GM12878 (cell line): Measurements from ENCODE around the gene CMTM2. TPM values are rescaled to one million over a fixed set of nuclear protein-coding genes. Genes with fewer than 3 reads are reported as not detected.

ENCODE experiments used
- ATAC-seq: fragments of 200-7000 bp; cut with Tn5 transposase; 3 replicates; pipeline ENCODE4 v1.9.1; 2020; ENCODE audit warnings: mild to moderate bottlenecking, moderate library complexity
- BruUV-seq: library from RNA; stranded (reverse); fragments of 400-500 nt; replicated peaks from 2 replicates; lab custom pipeline; 2021; lab: Mats Ljungman, UMichigan
- CTCF ChIA-PET: fragments of 300-600 bp; sonication (Branson Sonifier 250); formaldehyde crosslinking; extraction: SDS; loops from one replicate; lab custom pipeline; 2021; ENCODE audit warnings: inconsistent platforms; lab: Yijun Ruan, JAX
- POLR2A ChIA-PET: fragments of 350-600 bp; formaldehyde crosslinking; extraction: SDS; loops from one replicate; lab custom pipeline; 2021; ENCODE audit warnings: inconsistent platforms; lab: Charles Lee
- RAD21 ChIA-PET: fragments of 300-600 bp; sonication (Branson Sonifier 250); formaldehyde crosslinking; loops from one replicate; lab custom pipeline; 2023; ENCODE audit warnings: antibody characterized with exemption; ENCODE audit not compliant: unreplicated experiment; lab: Charles Lee
- SMC1A ChIA-PET: fragments of 300-600 bp; sonication (Branson Sonifier 250); formaldehyde crosslinking; loops from one replicate; lab custom pipeline; 2023; ENCODE audit not compliant: unreplicated experiment, uncharacterized antibody; lab: Charles Lee
- DNase-seq: peaks from one replicate; pipeline ENCODE4 v3.0.0-alpha.2; 2011; ENCODE audit warnings: low read depth, low spot score
- FAIRE-seq: peaks from 3 replicates; lab custom pipeline; 2011; peaks lifted over from hg19 to GRCh38; lab: Jason Lieb, UNC
- H2AFZ ChIP-seq: 2 replicates; pipeline ENCODE4 v1.6.0; 2011; ENCODE audit warnings: low read depth, low read length, control low read depth; ENCODE audit not compliant: control insufficient read depth
- H3K27ac ChIP-seq: 2 replicates; pipeline ENCODE4 v1.5.1; 2011; ENCODE audit warnings: control low read depth; ENCODE audit not compliant: control insufficient read depth, insufficient read depth
- H3K27me3 ChIP-seq, 2 experiments: replicated peaks in 1 of 2; 2 replicates each; pipeline versions ENCODE4 v1.6.0 to v1.6.1; 2011; ENCODE audit warnings: low read length in 1 of 2; ENCODE audit not compliant: control insufficient read depth in 2 of 2, insufficient read depth in 2 of 2
- H3K36me3 ChIP-seq, 2 experiments: 2 replicates each; pipeline ENCODE4 v1.5.1; 2011; ENCODE audit warnings: low read length in 1 of 2; ENCODE audit not compliant: control insufficient read depth in 2 of 2, insufficient read depth in 2 of 2
- H3K4me1 ChIP-seq: 2 replicates; pipeline ENCODE4 v1.6.1; 2011; ENCODE audit warnings: mild to moderate bottlenecking, low read length, moderate library complexity, mixed read lengths; ENCODE audit not compliant: control insufficient read depth, insufficient read depth
- H3K4me2 ChIP-seq: 2 replicates; pipeline ENCODE4 v1.6.0; 2011; ENCODE audit warnings: control low read depth; ENCODE audit not compliant: control insufficient read depth, insufficient read depth
- H3K4me3 ChIP-seq: fragments of 200-600 bp; sonication (generic); 2 replicates; pipeline ENCODE4 v1.5.1; 2016
- H3K79me2 ChIP-seq: 2 replicates; pipeline ENCODE4 v1.6.0; 2011; ENCODE audit warnings: low read length; ENCODE audit not compliant: control insufficient read depth, insufficient read depth
- H3K9ac ChIP-seq: 2 replicates; pipeline ENCODE4 v1.8.0; 2011; ENCODE audit warnings: low read length, control low read depth, mixed read lengths; ENCODE audit not compliant: control insufficient read depth, insufficient read depth
- H3K9me3 ChIP-seq: replicated peaks from 3 replicates; pipeline ENCODE4 v1.5.1; 2011; ENCODE audit warnings: mild to moderate bottlenecking, low read length; ENCODE audit not compliant: control insufficient read depth, insufficient read depth
- H4K20me1 ChIP-seq: 2 replicates; pipeline ENCODE4 v1.6.0; 2011; ENCODE audit not compliant: control insufficient read depth, insufficient read depth
- ATF7 ChIP-seq: fragments of 450-650 bp; IDR thresholded peaks from 2 replicates; pipeline ENCODE4 v1.6.1; 2016; ENCODE audit warnings: low read depth, mild to moderate bottlenecking
- BCL3 ChIP-seq: IDR thresholded peaks from 2 replicates; pipeline ENCODE4 v1.6.1; 2011; ENCODE audit warnings: borderline replicate concordance, low read depth, mild to moderate bottlenecking, moderate library complexity, low read length; ENCODE audit not compliant: insufficient read depth, poor library complexity, severe bottlenecking
- BRCA1 ChIP-seq: IDR thresholded peaks from 2 replicates; pipeline ENCODE4 v1.6.1; 2011; ENCODE audit warnings: low read depth, low read length, improper control_type of control experiment
- E2F8 ChIP-seq: fragments of 450-650 bp; IDR thresholded peaks from 2 replicates; pipeline ENCODE4 v1.6.1; 2018; ENCODE audit warnings: mild to moderate bottlenecking, low read depth, moderate library complexity; ENCODE audit not compliant: partially characterized antibody
- EED ChIP-seq: sonication (generic); IDR thresholded peaks from 2 replicates; pipeline ENCODE4 v1.6.1; 2016; ENCODE audit warnings: antibody characterized with exemption, low read depth
- PKNOX1 ChIP-seq: fragments of 450-650 bp; IDR thresholded peaks from 2 replicates; pipeline ENCODE4 v1.6.1; 2016; ENCODE audit warnings: mild to moderate bottlenecking
- RAD21 ChIP-seq: IDR thresholded peaks from 2 replicates; pipeline ENCODE4 v1.6.1; 2011; ENCODE audit warnings: mild to moderate bottlenecking, low read depth, low read length, moderate library complexity; ENCODE audit not compliant: insufficient read depth
- RBBP5 ChIP-seq: fragments of 200-600 bp; sonication (generic); conservative IDR thresholded peaks from 2 replicates; pipeline ENCODE4 v1.6.1; 2016
- SREBF2 ChIP-seq: IDR thresholded peaks from 2 replicates; pipeline ENCODE4 v1.6.1; 2012; ENCODE audit warnings: mild to moderate bottlenecking, low read length
- TBL1XR1 ChIP-seq: IDR thresholded peaks from 2 replicates; pipeline ENCODE4 v1.6.1; 2012; ENCODE audit warnings: low read depth, low read length, improper control_type of control experiment
- TCF3 ChIP-seq: IDR thresholded peaks from 2 replicates; pipeline ENCODE4 v1.6.1; 2012; ENCODE audit warnings: low read depth, mild to moderate bottlenecking, low read length, borderline replicate concordance; ENCODE audit not compliant: insufficient read depth
- TCF7 ChIP-seq: IDR thresholded peaks from 2 replicates; pipeline ENCODE4 v1.6.1; 2014; ENCODE audit warnings: antibody characterized with exemption, borderline replicate concordance
- ZNF384 ChIP-seq: IDR thresholded peaks from 2 replicates; pipeline ENCODE4 v1.6.1; 2012; ENCODE audit warnings: low read depth, mild to moderate bottlenecking, low read length, improper control_type of control experiment, borderline replicate concordance
- ZNF687 ChIP-seq: fragments of 450-650 bp; IDR thresholded peaks from 2 replicates; pipeline ENCODE4 v1.6.1; 2017; ENCODE audit warnings: mild to moderate bottlenecking, moderate library complexity
- WGBS: methylation state at CpG from one replicate; pipeline ENCODE4 v1.1.6; 2016; ENCODE audit warnings: low lambda C conversion rate; ENCODE audit not compliant: insufficient replicate concordance, insufficient coverage; ENCODE audit errors: missing lambda C conversion rate; 5-methylcytosine and 5-hydroxymethylcytosine counted together
- in situ Hi-C: fragments of 300-500 bp; cut with MboI; formaldehyde crosslinking; loops from 9 replicates; pipeline ENCODE4 v1.14.3; 2018; ENCODE audit warnings: mixed read lengths
- intact Hi-C: fragments of 100-400 bp; cut with micrococcal nuclease; formaldehyde crosslinking; loops from one replicate; pipeline ENCODE4 v1.14.2; 2022; ENCODE audit not compliant: unreplicated experiment
- polyA plus RNA-seq, 11 experiments: library from polyadenylated mRNA; depleted of rRNA in 4 of 11; unstranded in 6 of 11; stranded (reverse) in 5 of 11; fragments of >200 nt; fragmentation: Nextera tagmentation in 4 of 11; fragmentation: Illumina TruSeq in 1 of 11; extraction: Ambion mirVana in 4 of 11; extraction: Trizol in 1 of 11; gene quantifications; 1 replicate in 1 of 11; 2 replicates in 10 of 11; pipeline versions ENCODE4 v1.2.1 to v1.2.3, GENCODE V29; 2011 to 2016; ENCODE audit warnings: inconsistent platforms in 2 of 11, missing spikeins in 2 of 11, low read depth in 1 of 11
- total RNA-seq, 4 experiments: library from RNA; depleted of rRNA in 3 of 4; stranded (reverse); fragments of >200 nt in 3 of 4; fragmentation: Illumina TruSeq in 1 of 4; extraction: Trizol in 1 of 4; gene quantifications; 2 replicates each; pipeline versions ENCODE4 v1.2.1 to v1.2.3, GENCODE V29; 2013 to 2021

CMTM2 gene
- total and polyA plus RNA-seq, 10 of the 15 experiments (the other 5 are each of a cell fraction or from before 2014, with no cell fraction given): 0.26 to 0.34 TPM; not detected in 8

GRCh38 chr16:66548868-66549267 lies 30.4 kb upstream of the CMTM2 start:
- H4K20me1 ChIP-seq: no peaks in the 10 kb centered on the region
- intact Hi-C loops: loop anchor here (2.0 kb wide), 1 partner anchor 70 kb away; no protein-coding TSS in a partner anchor
- POLR2A ChIA-PET: interaction anchor here (0.5 to 4.0 kb wide), 8 partner anchors 9 to 1568 kb away, joined by 3 to 18 read pairs (median 6); no protein-coding TSS in a partner anchor
- H3K4me2 ChIP-seq: peak overlapping the region; percentile 78
- H3K4me1 ChIP-seq: peaks cover 23% of the 10 kb centered on the region
- ATAC-seq: no peak
- no peak overlapping the region for H3K27ac ChIP-seq
- CTCF ChIA-PET: interaction anchor here (0.6 to 1.8 kb wide), 7 partner anchors 8 to 66 kb away, joined by 3 to 5 read pairs (median 4); no protein-coding TSS in a partner anchor
- H3K9me3 ChIP-seq: no peaks in the 10 kb centered on the region; the same call in 1 of the 3 replicates
- in situ Hi-C loops: loop anchor here (25.0 kb wide), 1 partner anchor 488 kb away; the partner anchor contains the start of gene CBFB
- no peak for DNase-seq
- 89% methylated on average over 9 of the region's 9 CpGs for WGBS
- SMC1A ChIA-PET: interaction anchor here (1.1 to 9.9 kb wide), 7 partner anchors 8 to 40 kb away, joined by 4 to 86 read pairs (median 7); no protein-coding TSS in a partner anchor
- FAIRE-seq: no peak
- peaks cover 4% of the 10 kb centered on the region; the same call in 1 of the 2 replicates for H3K79me2 ChIP-seq
- no TSS peak for BruUV-seq
- H2AFZ ChIP-seq: peak overlapping the region; percentile 47; the same call in 1 of the 2 replicates
- H3K27me3 ChIP-seq: no peaks in the 10 kb centered on the region
- RAD21 ChIA-PET: interaction anchor here (1.7 to 1.9 kb wide), 2 partner anchors 27 to 40 kb away, joined by 6 to 15 read pairs; no protein-coding TSS in a partner anchor
- no peaks in the 10 kb centered on the region for H3K36me3 ChIP-seq
- H3K9ac ChIP-seq: no peak overlapping the region
- H3K4me3 ChIP-seq: no peak overlapping the region
- TF ChIP-seq RBBP5 (no peak), ZNF687 (no peak), EED (no peak), TBL1XR1 (no peak), ATF7 (no peak), BRCA1 (no peak), SREBF2 (no peak), RAD21 (no peak), TCF7 (no peak), PKNOX1 (no peak), ZNF384 (no peak), E2F8 (no peak), TCF3 (no peak), BCL3 (no peak)
